BLaER1 treated with 17β-estradiol and CSF1 and Interleukin-3, amounts not matched to agents 10 nM and 100 nM (cell line): ENCODE measurements around the gene FOXP2.
A peak's percentile ranks its signal among the peaks of the same experiment; 100 is the strongest.

ENCODE experiments used
- H3K27ac ChIP-seq, 11 experiments: shearing (Covaris generic); formaldehyde crosslinking; 2 replicates each; pipeline ENCODE4 v1.8.1; 2022
- H3K27me3 ChIP-seq, 11 experiments: shearing (Covaris generic); formaldehyde crosslinking; 2 replicates each; pipeline ENCODE4 v1.8.1; 2022
- H3K36me3 ChIP-seq, 11 experiments: shearing (Covaris generic); formaldehyde crosslinking; 2 replicates each; pipeline ENCODE4 v1.8.1; 2022
- H3K4me1 ChIP-seq, 10 experiments: shearing (Covaris generic); formaldehyde crosslinking; 2 replicates each; pipeline ENCODE4 v1.8.1; 2022
- H3K4me2 ChIP-seq, 11 experiments: shearing (Covaris generic); formaldehyde crosslinking; 2 replicates each; pipeline ENCODE4 v1.8.1; 2022
- H3K4me3 ChIP-seq, 10 experiments: shearing (Covaris generic); formaldehyde crosslinking; 2 replicates each; pipeline ENCODE4 v1.8.1; 2022
- H3K9ac ChIP-seq, 11 experiments: shearing (Covaris generic); formaldehyde crosslinking; 2 replicates each; pipeline ENCODE4 v1.8.1; 2022
- H3K9me3 ChIP-seq, 11 experiments: shearing (Covaris generic); formaldehyde crosslinking; replicated peaks in 1 of 11; 2 replicates each; pipeline ENCODE4 v1.8.1; 2022
- H4K20me1 ChIP-seq, 11 experiments: shearing (Covaris generic); formaldehyde crosslinking; 2 replicates each; pipeline ENCODE4 v1.8.1; 2022
- Cebpa-rat ChIP-seq, 11 experiments: shearing (Covaris generic); IDR thresholded peaks; 2 replicates each; pipeline ENCODE4 v1.8.1; 2022

The FOXP2 gene

GRCh38 chr7:114402876-114403635 lies 11.6 kb upstream of the FOXP2 start:
- H3K4me3 ChIP-seq: no peak overlapping the region
- no peaks in the 10 kb centered on the region for H3K27me3 ChIP-seq
- no peak overlapping the region for H3K9ac ChIP-seq
- TF ChIP-seq Cebpa-rat (IDR thresholded peaks at IDR 0.05): no peak
- no peaks in the 10 kb centered on the region for H3K4me1 ChIP-seq
- H3K36me3 ChIP-seq: no peaks in the 10 kb centered on the region
- H4K20me1 ChIP-seq: no peaks in the 10 kb centered on the region
- no peak overlapping the region for H3K27ac ChIP-seq
- no peak overlapping the region for H3K4me2 ChIP-seq
- no peaks in the 10 kb centered on the region for H3K9me3 ChIP-seq

GRCh38 chr7:114405427-114405826 lies 9.2 kb upstream of the FOXP2 start:
- no peaks in the 10 kb centered on the region for H3K4me1 ChIP-seq
- no peaks in the 10 kb centered on the region for H4K20me1 ChIP-seq
- no peak for TF ChIP-seq Cebpa-rat (IDR thresholded peaks at IDR 0.05)
- no peak overlapping the region for H3K4me3 ChIP-seq
- H3K9ac ChIP-seq: no peak overlapping the region
- no peaks in the 10 kb centered on the region for H3K36me3 ChIP-seq
- no peak overlapping the region for H3K27ac ChIP-seq
- H3K4me2 ChIP-seq: no peak overlapping the region
- no peaks in the 10 kb centered on the region for H3K27me3 ChIP-seq
- no peaks in the 10 kb centered on the region for H3K9me3 ChIP-seq

GRCh38 chr7:114409750-114410149 lies 4.9 kb upstream of the FOXP2 start:
- no peak overlapping the region for H3K9ac ChIP-seq
- peaks cover 7 to 17% (median 13%) of the 10 kb centered on the region in 11 experiments for H3K27me3 ChIP-seq
- TF ChIP-seq Cebpa-rat (IDR thresholded peaks at IDR 0.05): no peak
- peaks cover 0 to 10% (median under 1%) of the 10 kb centered on the region in 10 experiments; a peak in 4 of 20 replicates for H3K4me1 ChIP-seq
- no peak overlapping the region for H3K4me3 ChIP-seq
- H4K20me1 ChIP-seq: no peaks in the 10 kb centered on the region
- no peak overlapping the region for H3K4me2 ChIP-seq
- H3K36me3 ChIP-seq: no peaks in the 10 kb centered on the region
- H3K27ac ChIP-seq: no peak overlapping the region
- no peaks in the 10 kb centered on the region for H3K9me3 ChIP-seq

GRCh38 chr7:114412548-114412947 lies 2.1 kb upstream of the FOXP2 start:
- H3K4me2 ChIP-seq: no peak overlapping the region
- H3K4me1 ChIP-seq: peaks cover 0 to 13% (median 2%) of the 10 kb centered on the region in 10 experiments; a peak in 4 of 20 replicates
- no peaks in the 10 kb centered on the region for H3K36me3 ChIP-seq
- no peak for TF ChIP-seq Cebpa-rat (IDR thresholded peaks at IDR 0.05)
- H3K27ac ChIP-seq: no peak overlapping the region
- H3K9ac ChIP-seq: no peak overlapping the region
- peaks cover 27 to 40% (median 33%) of the 10 kb centered on the region in 11 experiments for H3K27me3 ChIP-seq
- no peaks in the 10 kb centered on the region for H4K20me1 ChIP-seq
- no peaks in the 10 kb centered on the region for H3K9me3 ChIP-seq
- no peak overlapping the region for H3K4me3 ChIP-seq

- no peak overlapping the region for H3K4me3 ChIP-seq
- H3K4me2 ChIP-seq: peak overlapping the region in 4 of 11 experiments; percentile 2 to 20 (median 10); a peak in 3 of 22 replicates
- H3K9ac ChIP-seq: no peak overlapping the region
- H3K27me3 ChIP-seq: peaks cover 27 to 40% (median 33%) of the 10 kb centered on the region in 11 experiments
- H3K27ac ChIP-seq: no peak overlapping the region
- H4K20me1 ChIP-seq: no peaks in the 10 kb centered on the region
- peaks cover 0 to 13% (median 2%) of the 10 kb centered on the region in 10 experiments; a peak in 4 of 20 replicates for H3K4me1 ChIP-seq
- no peaks in the 10 kb centered on the region for H3K9me3 ChIP-seq
- no peak for TF ChIP-seq Cebpa-rat (IDR thresholded peaks at IDR 0.05)
- H3K36me3 ChIP-seq: no peaks in the 10 kb centered on the region
These were observed 857 bp upstream of the FOXP2 start for GRCh38 chr7:114413761-114414155.

GRCh38 chr7:114415064-114415989 lies 712 bp downstream of the FOXP2 start:
- Histone ChIP-seq H3K4me2 (peak overlapping the region; percentile 7 to 52 (median 20); a peak in 13 of 22 replicates), H3K4me1 (peaks cover 0 to 13% (median 2%) of the 10 kb centered on the region in 10 experiments; a peak in 4 of 20 replicates), H3K27ac (no peak overlapping the region), H4K20me1 (no peaks in the 10 kb centered on the region), H3K9ac (no peak overlapping the region), H3K27me3 (peaks cover 27 to 40% (median 33%) of the 10 kb centered on the region in 11 experiments), H3K4me3 (peak overlapping the region in 2 of 10 experiments; percentile 6 to 7; a peak in 1 of 20 replicates), H3K36me3 (no peaks in the 10 kb centered on the region), H3K9me3 (no peaks in the 10 kb centered on the region)
- TF ChIP-seq Cebpa-rat (IDR thresholded peaks at IDR 0.05): no peak

GRCh38 chr7:114416129-114416990 lies 1.7 kb downstream of the FOXP2 start:
- no peaks in the 10 kb centered on the region for H4K20me1 ChIP-seq
- no peak for TF ChIP-seq Cebpa-rat (IDR thresholded peaks at IDR 0.05)
- peaks cover 27 to 40% (median 33%) of the 10 kb centered on the region in 11 experiments for H3K27me3 ChIP-seq
- no peak overlapping the region for H3K4me2 ChIP-seq
- H3K36me3 ChIP-seq: no peaks in the 10 kb centered on the region
- H3K27ac ChIP-seq: no peak overlapping the region
- H3K4me1 ChIP-seq: peaks cover 0 to 13% (median 2%) of the 10 kb centered on the region in 10 experiments; a peak in 4 of 20 replicates
- no peaks in the 10 kb centered on the region for H3K9me3 ChIP-seq
- H3K9ac ChIP-seq: no peak overlapping the region
- H3K4me3 ChIP-seq: no peak overlapping the region

- Histone ChIP-seq H3K36me3 (no peaks in the 10 kb centered on the region), H3K9ac (no peak overlapping the region), H3K4me3 (no peak overlapping the region), H3K4me1 (peaks cover 0 to 13% (median 2%) of the 10 kb centered on the region in 10 experiments; a peak in 4 of 20 replicates), H4K20me1 (no peaks in the 10 kb centered on the region), H3K9me3 (no peaks in the 10 kb centered on the region), H3K27ac (no peak overlapping the region), H3K4me2 (no peak overlapping the region), H3K27me3 (peaks cover 27 to 40% (median 33%) of the 10 kb centered on the region in 11 experiments)
- no peak for TF ChIP-seq Cebpa-rat (IDR thresholded peaks at IDR 0.05)
These were observed 2.7 kb downstream of the FOXP2 start for GRCh38 chr7:114417290-114417689.
